GM12864 (cell line): Measurements from ENCODE around the gene DPP7.

Experiments used
- DNase-seq: peaks from one replicate; pipeline ENCODE4 v3.0.0-alpha.2; 2011; ENCODE audit warnings: low read depth
- H3K4me3 ChIP-seq: 2 replicates; pipeline ENCODE4 v1.5.1; 2011; ENCODE audit warnings: mild to moderate bottlenecking, low read depth, low read length, control low read depth
- TF ChIP-seq, protein P1 (sequence below): IDR thresholded peaks from 2 replicates; pipeline ENCODE4 v1.5.1; 2011; ENCODE audit warnings: low read depth, mild to moderate bottlenecking, moderate library complexity, low read length, control low read depth, inconsistent platforms; ENCODE audit errors: missing control alignments

DPP7 gene

DNA sequence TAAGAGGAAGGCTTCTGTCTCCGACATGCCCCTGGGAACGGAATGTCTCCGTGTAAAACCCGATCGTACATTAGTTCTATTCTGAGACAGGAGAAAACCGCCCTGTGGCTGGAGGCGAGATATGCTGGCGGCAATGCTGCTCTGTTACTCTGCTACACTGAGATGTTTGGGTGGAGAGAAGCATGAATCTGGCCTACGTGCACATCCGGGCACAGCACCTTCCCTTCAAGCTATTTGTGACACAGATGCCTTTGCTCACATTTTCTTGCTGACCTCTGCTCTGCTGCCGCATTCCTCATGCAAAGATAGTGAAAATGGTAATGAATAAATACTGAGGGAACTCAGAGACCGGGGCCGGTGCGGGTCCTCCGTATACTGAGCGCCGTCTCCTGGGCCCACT is 2.2 kb upstream of the DPP7 start:
- no peak for DNase-seq
- TF ChIP-seq, protein P1, sequence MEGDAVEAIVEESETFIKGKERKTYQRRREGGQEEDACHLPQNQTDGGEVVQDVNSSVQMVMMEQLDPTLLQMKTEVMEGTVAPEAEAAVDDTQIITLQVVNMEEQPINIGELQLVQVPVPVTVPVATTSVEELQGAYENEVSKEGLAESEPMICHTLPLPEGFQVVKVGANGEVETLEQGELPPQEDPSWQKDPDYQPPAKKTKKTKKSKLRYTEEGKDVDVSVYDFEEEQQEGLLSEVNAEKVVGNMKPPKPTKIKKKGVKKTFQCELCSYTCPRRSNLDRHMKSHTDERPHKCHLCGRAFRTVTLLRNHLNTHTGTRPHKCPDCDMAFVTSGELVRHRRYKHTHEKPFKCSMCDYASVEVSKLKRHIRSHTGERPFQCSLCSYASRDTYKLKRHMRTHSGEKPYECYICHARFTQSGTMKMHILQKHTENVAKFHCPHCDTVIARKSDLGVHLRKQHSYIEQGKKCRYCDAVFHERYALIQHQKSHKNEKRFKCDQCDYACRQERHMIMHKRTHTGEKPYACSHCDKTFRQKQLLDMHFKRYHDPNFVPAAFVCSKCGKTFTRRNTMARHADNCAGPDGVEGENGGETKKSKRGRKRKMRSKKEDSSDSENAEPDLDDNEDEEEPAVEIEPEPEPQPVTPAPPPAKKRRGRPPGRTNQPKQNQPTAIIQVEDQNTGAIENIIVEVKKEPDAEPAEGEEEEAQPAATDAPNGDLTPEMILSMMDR: no peak
- no peak overlapping the region for H3K4me3 ChIP-seq

- TF ChIP-seq, protein P1: no peak
- H3K4me3 ChIP-seq: no peak overlapping the region
- no peak for DNase-seq
These were observed 1.5 kb upstream of the DPP7 start for GRCh38 chr9:137116027-137116507.

DNA sequence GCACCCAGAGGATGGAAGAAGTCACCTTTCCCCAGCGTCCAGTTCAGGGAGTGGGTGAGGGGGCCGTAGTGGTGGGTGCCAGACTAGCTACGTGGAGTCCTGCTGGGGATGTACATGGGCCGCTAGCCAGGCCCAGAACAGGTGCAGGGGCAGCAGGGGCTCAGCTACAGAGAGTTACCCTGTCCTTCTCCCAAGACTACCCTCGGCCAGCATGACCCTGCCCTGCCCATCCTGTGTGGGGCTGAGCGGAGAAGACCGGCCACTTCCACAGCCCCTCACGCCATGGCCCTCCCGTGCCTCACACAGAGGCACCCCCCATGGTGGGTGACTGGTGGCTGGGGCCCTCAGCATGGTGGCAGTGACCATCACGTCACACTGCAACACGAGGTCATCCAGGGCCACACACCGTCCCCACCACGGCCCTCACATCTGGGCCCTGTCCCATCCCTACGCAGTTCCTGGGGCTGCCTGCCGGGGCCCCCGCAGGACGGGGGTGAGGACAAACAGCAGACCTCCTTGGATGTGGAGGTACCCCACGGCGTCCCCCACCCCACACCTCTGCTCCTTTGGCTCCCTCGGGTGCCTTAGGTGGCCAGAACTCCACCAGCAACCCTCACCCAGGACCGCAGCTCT is 977 bp upstream of the DPP7 start:
- no peak for DNase-seq
- TF ChIP-seq, protein P1: no peak
- peak overlapping the region; percentile 60; the same call in 1 of the 2 replicates for H3K4me3 ChIP-seq

- DNase-seq: no peak
- H3K4me3 ChIP-seq: peak overlapping the region; percentile 60
- TF ChIP-seq, protein P1: no peak
These were observed 317 bp downstream of the DPP7 start for GRCh38 chr9:137114220-137114612.

GRCh38 chr9:137113385-137114159 is 961 bp downstream of the DPP7 start:
- peak overlapping the region; percentile 51 for H3K4me3 ChIP-seq
- TF ChIP-seq, protein P1: no peak

DNA sequence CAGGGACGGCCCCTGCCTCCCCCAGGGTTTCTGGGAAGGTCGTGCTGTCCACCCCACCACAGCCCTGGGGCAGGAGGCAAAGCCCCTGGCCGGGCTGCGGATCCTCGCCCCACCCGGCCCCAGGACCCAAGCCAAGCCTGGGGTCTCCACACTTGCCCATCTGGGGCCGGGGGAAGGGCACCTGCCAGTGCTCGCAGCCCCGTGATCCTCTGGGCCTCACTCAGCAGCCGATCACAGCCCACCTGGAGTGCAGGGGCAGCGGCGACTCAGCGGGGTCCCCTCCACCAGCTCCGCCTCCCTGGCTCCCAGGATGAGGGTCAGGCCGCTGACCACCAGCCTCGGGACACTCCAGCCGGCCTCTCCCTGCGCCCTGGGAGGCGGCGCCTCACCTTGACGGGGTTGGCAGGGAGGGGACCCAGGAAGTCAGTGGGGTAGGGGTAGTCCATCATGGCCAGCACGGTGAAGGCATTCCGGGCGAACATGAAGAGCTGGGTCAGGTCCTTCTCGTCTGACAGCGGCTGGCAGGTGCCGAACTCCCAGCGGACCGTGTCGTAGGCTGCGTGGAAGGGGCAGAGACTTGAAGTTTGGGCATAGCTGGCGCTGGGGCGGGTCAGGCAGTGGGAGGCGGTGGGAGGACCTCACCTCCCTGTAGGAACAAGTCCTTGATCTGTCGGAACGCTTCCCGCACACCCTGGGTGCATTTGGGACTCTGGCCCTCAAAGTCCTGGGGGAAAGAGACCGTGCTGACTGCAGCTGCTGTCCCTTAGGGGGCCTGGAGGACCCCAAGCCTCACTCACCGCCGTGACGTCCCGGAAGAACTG is 1.8 kb downstream of the DPP7 start:
- peak overlapping the region; percentile 51 for H3K4me3 ChIP-seq
- no peak for DNase-seq
- TF ChIP-seq, protein P1: no peak

More at GRCh38 chr9:137113385-137114159, 961 bp downstream of the DPP7 start:
- no peak for DNase-seq
